HG03097 (cell line): ENCODE data around the gene IFRD2.
"Not testable (repeated sequence)": the region's sequence is repeated elsewhere in the genome, so short reads cannot be mapped to it uniquely, and the experiment has no call there.

Experiments
- ATAC-seq: cut with Tn5 transposase; IDR thresholded peaks from one replicate; pipeline ENCODE4 v1.9.1; 2021; ENCODE audit not compliant: unreplicated experiment, low FRiP score

The IFRD2 gene

GRCh38 chr3:50269977-50270413 lies 22.2 kb downstream of the IFRD2 start:
- ATAC-seq = no peak

- no peak for ATAC-seq
Measured at GRCh38 chr3:50269460-50269859, 22.8 kb downstream of the IFRD2 start.

GRCh38 chr3:50268703-50269451 lies 23.4 kb downstream of the IFRD2 start, which contains the start of gene SEMA3B:
TSS of gene SEMA3B (plus strand) at chr3:50269147. CDS start at chr3:50269241, 94 bp downstream.
- ATAC-seq = no peak

- ATAC-seq = no peak
Measured at GRCh38 chr3:50268276-50268675, 24.0 kb downstream of the IFRD2 start.

- ATAC-seq = no peak
Measured at GRCh38 chr3:50267280-50267913, 24.8 kb downstream of the IFRD2 start.

- ATAC-seq = no peak
Measured at GRCh38 chr3:50266836-50267235, 25.4 kb downstream of the IFRD2 start.

- no peak for ATAC-seq
Measured at GRCh38 chr3:50266017-50266416, 26.2 kb downstream of the IFRD2 start.

- no peak for ATAC-seq
Measured at GRCh38 chr3:50265571-50265970, 26.7 kb downstream of the IFRD2 start.

- ATAC-seq = no peak
Measured at GRCh38 chr3:50264964-50265485, 27.2 kb downstream of the IFRD2 start.

GRCh38 chr3:50264383-50264963 lies 27.8 kb downstream of the IFRD2 start:
- no peak for ATAC-seq

GRCh38 chr3:50263478-50264382 lies 28.5 kb downstream of the IFRD2 start:
- no peak for ATAC-seq

- ATAC-seq = no peak
Measured at GRCh38 chr3:50262778-50263177, 29.5 kb downstream of the IFRD2 start.

GRCh38 chr3:50262200-50262599 lies 30.0 kb downstream of the IFRD2 start:
- not testable (repeated sequence) for ATAC-seq

GRCh38 chr3:50261505-50261904 lies 30.7 kb downstream of the IFRD2 start:
- ATAC-seq = no peak

- no peak for ATAC-seq
Measured at GRCh38 chr3:50260942-50261441, 31.2 kb downstream of the IFRD2 start.

GRCh38 chr3:50260027-50260941 lies 31.9 kb downstream of the IFRD2 start:
- ATAC-seq = peak; percentile 81

- peak; percentile 11 for ATAC-seq
Measured at GRCh38 chr3:50259432-50260026, 32.7 kb downstream of the IFRD2 start.

GRCh38 chr3:50258979-50259378 lies 33.2 kb downstream of the IFRD2 start:
- no peak for ATAC-seq
